ENCODE data around the gene CLN6.
"Not testable (repeated sequence)": the region's sequence is repeated elsewhere in the genome, so short reads cannot be mapped to it uniquely, and the experiment has no call there.

The CLN6 gene

DNA sequence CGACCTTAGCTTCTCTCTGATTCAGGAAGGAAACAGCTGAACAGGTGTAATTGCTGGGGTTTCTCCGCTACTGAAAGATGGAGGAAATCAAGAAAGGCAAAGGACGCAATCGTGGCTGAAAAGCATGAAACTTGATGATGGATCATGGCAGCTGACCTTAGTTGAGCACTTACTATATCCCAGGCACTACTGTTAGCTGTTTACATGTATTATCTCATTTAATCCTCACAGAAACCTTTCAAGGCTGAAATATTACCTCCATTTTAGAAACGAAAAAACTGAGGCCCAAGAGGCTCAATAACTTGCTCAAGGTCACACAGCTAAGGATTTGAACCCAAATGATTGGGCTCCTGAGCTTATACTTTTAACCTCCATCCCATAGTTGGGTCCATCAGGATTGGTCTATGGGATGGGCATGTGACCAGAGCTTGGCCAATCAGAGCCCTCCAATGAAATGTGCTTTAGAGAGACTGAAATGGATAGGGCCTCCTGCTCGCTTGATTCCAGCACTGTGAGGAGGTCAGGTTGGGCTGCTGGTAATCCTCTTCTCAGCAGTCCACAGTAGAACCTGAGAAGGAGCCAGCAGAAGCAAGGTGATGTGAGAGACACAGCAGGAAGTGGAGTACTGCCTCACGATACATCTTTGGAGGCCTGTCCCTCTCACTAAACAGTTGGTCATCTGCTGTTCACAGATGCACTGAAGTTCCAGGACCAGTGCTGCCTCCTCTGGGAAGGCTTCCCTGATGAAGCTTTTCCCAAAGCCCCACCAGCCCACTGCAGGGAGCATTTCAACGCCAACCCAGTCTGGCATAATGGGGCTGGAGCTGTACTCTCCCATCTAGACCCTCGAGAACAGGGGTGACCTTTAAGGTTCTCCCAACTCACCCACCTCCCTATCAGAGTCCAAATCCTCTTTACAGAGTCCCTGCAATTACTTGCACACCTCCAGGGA, 10.4 kb downstream of the CLN6 start:
- H3K36me3 ChIP-seq (ENCODE audit: insufficient read depth, low read depth, low read length) = peaks cover 39% of the 10 kb centered on the region
- no peaks in the 10 kb centered on the region for H3K4me1 ChIP-seq (ENCODE audit: insufficient read depth, low read length)
- no peak overlapping the region for H3K9ac ChIP-seq (ENCODE audit: low read depth, low read length)

DNA sequence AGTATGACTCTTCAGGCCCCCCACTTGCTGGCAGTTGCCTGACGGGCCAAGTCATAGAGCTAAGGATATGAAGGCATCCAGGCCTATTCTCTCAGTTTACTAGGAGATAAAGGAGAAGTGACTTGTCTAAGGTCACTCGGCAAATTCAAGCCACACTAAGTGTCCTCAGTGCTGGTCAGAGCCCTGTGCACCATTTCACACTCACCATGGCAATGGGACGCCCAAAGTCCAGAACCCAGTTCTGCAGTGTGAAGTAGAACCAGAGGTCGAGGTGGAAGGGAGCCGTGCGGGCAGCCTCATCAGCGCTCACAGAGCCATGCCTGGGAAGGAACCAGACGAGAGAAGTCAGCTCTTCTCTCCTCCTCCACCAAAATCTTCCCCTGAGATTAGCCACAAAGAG, 11.2 kb downstream of the CLN6 start:
- Histone ChIP-seq H3K4me3 (ENCODE audit: low read length) (no peak overlapping the region), H3K9ac (ENCODE audit: low read depth, low read length) (no peak overlapping the region), H3K27ac (ENCODE audit: low read length) (no peak overlapping the region), H3K4me1 (ENCODE audit: insufficient read depth, low read length) (no peaks in the 10 kb centered on the region), H3K36me3 (ENCODE audit: insufficient read depth, low read depth, low read length) (peaks cover 39% of the 10 kb centered on the region), H3K9me3 (ENCODE audit: insufficient read depth, low read depth, low read length) (peaks cover 5% of the 10 kb centered on the region; the same call in 1 of the 2 replicates), H3K27me3 (ENCODE audit: insufficient read depth, low read length) (no peaks in the 10 kb centered on the region)

More for the DNA sequence above, 10.4 kb downstream of the CLN6 start:
- Histone ChIP-seq H3K27ac (ENCODE audit: low read length) (no peak overlapping the region), H3K9me3 (ENCODE audit: insufficient read depth, low read depth, low read length) (peaks cover 6% of the 10 kb centered on the region), H3K4me3 (ENCODE audit: low read length) (no peak overlapping the region), H3K27me3 (ENCODE audit: insufficient read depth, low read length) (no peaks in the 10 kb centered on the region)

- Histone ChIP-seq H3K36me3 (ENCODE audit: insufficient read depth, low read depth, low read length) (peaks cover 36% of the 10 kb centered on the region), H3K9me3 (ENCODE audit: insufficient read depth, low read depth, low read length) (no peaks in the 10 kb centered on the region), H3K9ac (ENCODE audit: low read depth, low read length) (no peak overlapping the region), H3K27me3 (ENCODE audit: insufficient read depth, low read length) (no peaks in the 10 kb centered on the region), H3K4me1 (ENCODE audit: insufficient read depth, low read length) (no peaks in the 10 kb centered on the region), H3K27ac (ENCODE audit: low read length) (no peak overlapping the region), H3K4me3 (ENCODE audit: low read length) (no peak overlapping the region)
These were observed 12.2 kb downstream of the CLN6 start for GRCh38 chr15:68217341-68217740.

DNA sequence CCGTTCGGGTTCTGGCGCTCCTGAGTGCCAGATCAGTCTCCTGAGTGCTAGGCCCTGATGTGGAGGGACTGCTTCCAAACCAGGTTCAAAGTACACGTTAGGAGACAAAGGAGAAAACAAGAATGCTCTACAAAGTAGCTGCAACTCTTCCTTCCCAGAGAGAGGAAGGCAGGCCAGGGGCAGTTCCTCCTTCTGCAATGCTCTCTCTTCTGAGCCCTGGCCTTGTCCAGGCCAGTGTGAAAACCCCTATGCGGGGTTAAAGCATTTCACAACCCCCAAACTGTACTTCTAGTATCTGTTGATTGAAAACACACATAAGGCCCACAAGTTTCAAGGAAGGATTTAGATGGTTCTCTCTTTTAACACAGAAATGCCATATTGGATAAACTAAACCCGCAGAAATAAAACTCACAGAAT, 14.7 kb downstream of the CLN6 start:
- Histone ChIP-seq H3K9me3 (ENCODE audit: insufficient read depth, low read depth, low read length) (no peaks in the 10 kb centered on the region), H3K4me3 (ENCODE audit: low read length) (no peak overlapping the region), H3K27ac (ENCODE audit: low read length) (no peak overlapping the region), H3K4me1 (ENCODE audit: insufficient read depth, low read length) (peaks cover 3% of the 10 kb centered on the region; the same call in 1 of the 2 replicates), H3K36me3 (ENCODE audit: insufficient read depth, low read depth, low read length) (peaks cover 36% of the 10 kb centered on the region), H3K9ac (ENCODE audit: low read depth, low read length) (no peak overlapping the region), H3K27me3 (ENCODE audit: insufficient read depth, low read length) (no peaks in the 10 kb centered on the region)

GRCh38 chr15:68213991-68214837, 15.3 kb downstream of the CLN6 start:
- Histone ChIP-seq H3K27ac (ENCODE audit: low read length) (no peak overlapping the region), H3K36me3 (ENCODE audit: insufficient read depth, low read depth, low read length) (peaks cover 38% of the 10 kb centered on the region), H3K4me1 (ENCODE audit: insufficient read depth, low read length) (peaks cover 3% of the 10 kb centered on the region; the same call in 1 of the 2 replicates), H3K4me3 (ENCODE audit: low read length) (no peak overlapping the region), H3K9me3 (ENCODE audit: insufficient read depth, low read depth, low read length) (no peaks in the 10 kb centered on the region), H3K27me3 (ENCODE audit: insufficient read depth, low read length) (no peaks in the 10 kb centered on the region), H3K9ac (ENCODE audit: low read depth, low read length) (no peak overlapping the region)

DNA sequence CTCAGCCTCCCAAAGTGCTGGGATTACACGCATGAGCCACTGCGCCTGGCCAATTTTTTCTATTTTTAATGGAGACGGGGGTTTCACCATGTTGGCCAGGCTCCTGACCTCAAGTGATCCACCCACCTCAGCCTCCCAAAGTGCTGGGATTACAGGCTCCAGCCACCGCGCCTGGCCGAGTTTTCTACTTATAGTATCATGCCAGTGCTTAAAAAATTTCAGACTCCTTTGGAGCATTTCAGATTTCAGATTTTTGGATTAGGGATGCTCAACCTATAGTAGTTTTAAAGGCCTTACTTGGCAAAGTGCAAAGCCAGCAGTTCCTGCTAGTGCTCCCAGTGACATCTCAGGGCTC, 16.1 kb downstream of the CLN6 start:
- peaks cover 31% of the 10 kb centered on the region for H3K36me3 ChIP-seq (ENCODE audit: insufficient read depth, low read depth, low read length)
- not testable (repeated sequence) for H3K4me3 ChIP-seq (ENCODE audit: low read length); H3K4me1 ChIP-seq (ENCODE audit: insufficient read depth, low read length); H3K9ac ChIP-seq (ENCODE audit: low read depth, low read length); H3K9me3 ChIP-seq (ENCODE audit: insufficient read depth, low read depth, low read length); H3K27me3 ChIP-seq (ENCODE audit: insufficient read depth, low read length); H3K27ac ChIP-seq (ENCODE audit: low read length)

DNA sequence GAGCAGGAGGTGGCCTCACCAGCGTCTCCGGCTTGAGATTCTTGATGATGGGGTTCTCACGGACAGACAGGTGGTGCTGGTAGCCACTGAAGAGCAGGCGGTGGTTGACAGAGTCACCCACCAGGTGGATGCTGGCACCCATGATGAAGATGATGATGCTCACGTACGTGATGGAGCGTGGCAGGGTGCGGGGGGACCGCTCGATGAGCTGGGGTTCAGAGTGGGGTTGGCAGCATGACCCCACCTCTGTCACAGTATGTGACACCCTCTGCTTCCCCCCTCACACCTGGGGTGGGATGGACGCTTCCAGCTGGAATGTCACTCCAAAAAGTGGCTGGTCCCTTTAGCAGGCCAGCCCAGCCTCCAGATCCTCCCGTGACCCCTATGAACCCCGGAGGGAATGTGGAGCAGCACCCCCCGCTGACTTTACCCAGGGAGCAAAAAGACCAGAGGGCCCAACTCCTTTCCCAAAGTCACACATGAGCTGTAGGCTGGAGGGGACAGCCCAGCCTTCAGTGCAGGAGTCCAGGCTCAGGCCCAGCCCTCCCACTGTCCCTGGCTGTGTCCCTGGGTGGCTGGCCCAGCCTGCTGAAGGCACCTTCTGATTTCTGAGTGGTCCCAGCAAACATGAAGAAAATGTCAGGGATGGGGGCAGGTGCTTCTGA, 17.7 kb downstream of the CLN6 start:
- H3K9ac ChIP-seq (ENCODE audit: low read depth, low read length) = no peak overlapping the region
- H3K4me1 ChIP-seq (ENCODE audit: insufficient read depth, low read length) = peaks cover 3% of the 10 kb centered on the region; the same call in 1 of the 2 replicates
- H3K27me3 ChIP-seq (ENCODE audit: insufficient read depth, low read length) = no peaks in the 10 kb centered on the region
- peaks cover 19% of the 10 kb centered on the region; the same call in 1 of the 2 replicates for H3K36me3 ChIP-seq (ENCODE audit: insufficient read depth, low read depth, low read length)
- H3K27ac ChIP-seq (ENCODE audit: low read length) = no peak overlapping the region
- no peaks in the 10 kb centered on the region for H3K9me3 ChIP-seq (ENCODE audit: insufficient read depth, low read depth, low read length)
- no peak overlapping the region for H3K4me3 ChIP-seq (ENCODE audit: low read length)

DNA sequence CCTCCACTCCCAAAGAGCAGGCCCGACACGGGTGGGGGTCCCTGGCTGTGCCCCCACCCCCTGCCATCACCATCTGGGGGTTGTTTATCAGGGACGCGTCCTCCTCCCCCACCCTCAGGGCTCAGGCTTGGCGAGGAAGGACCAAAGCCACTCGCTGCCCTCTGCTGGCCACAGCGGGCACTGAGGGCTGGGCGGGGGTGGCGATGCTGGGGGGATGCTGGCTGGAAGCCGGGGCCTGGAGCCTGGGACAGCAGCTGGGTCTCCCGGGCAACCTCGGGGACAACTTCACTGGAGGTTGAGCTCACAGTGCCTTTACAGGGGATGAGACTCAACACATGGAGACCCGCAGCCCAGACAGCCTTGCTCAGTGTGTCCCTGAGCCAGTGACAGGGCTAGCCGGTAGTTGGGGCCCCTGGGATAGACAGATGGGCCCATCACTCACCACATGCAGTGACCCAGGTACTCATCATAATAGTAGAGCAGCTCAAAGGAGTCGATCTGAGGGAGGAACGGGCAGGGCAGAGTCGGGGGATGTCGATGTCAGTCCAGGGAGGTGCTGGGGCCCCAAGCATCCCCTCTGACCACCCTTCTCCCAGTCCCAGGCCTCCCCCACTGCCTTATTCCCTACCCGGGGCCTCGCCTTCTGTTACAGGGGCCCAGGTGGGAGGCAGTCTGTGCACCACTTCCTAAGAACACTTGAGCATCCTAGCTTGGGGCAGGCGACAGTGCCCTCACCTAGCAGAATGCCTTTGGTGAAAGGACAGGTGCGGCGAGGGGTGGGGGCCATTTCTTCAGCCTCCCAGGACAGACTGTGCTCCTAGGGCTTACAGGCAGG, 18.5 kb downstream of the CLN6 start:
- Histone ChIP-seq H3K4me1 (ENCODE audit: insufficient read depth, low read length) (peaks cover 10% of the 10 kb centered on the region), H3K4me3 (ENCODE audit: low read length) (no peak overlapping the region), H3K9ac (ENCODE audit: low read depth, low read length) (no peak overlapping the region; the same call in 1 of the 2 replicates), H3K36me3 (ENCODE audit: insufficient read depth, low read depth, low read length) (peaks cover 11% of the 10 kb centered on the region; the same call in 1 of the 2 replicates), H3K27ac (ENCODE audit: low read length) (no peak overlapping the region), H3K27me3 (ENCODE audit: insufficient read depth, low read length) (no peaks in the 10 kb centered on the region), H3K9me3 (ENCODE audit: insufficient read depth, low read depth, low read length) (no peaks in the 10 kb centered on the region)

- no peak overlapping the region for H3K4me3 ChIP-seq (ENCODE audit: low read length)
- H3K36me3 ChIP-seq (ENCODE audit: insufficient read depth, low read depth, low read length) = peaks cover 9% of the 10 kb centered on the region; the same call in 1 of the 2 replicates
- peaks cover 15% of the 10 kb centered on the region for H3K4me1 ChIP-seq (ENCODE audit: insufficient read depth, low read length)
- no peak overlapping the region for H3K27ac ChIP-seq (ENCODE audit: low read length)
- no peak overlapping the region; the same call in 1 of the 2 replicates for H3K9ac ChIP-seq (ENCODE audit: low read depth, low read length)
- H3K27me3 ChIP-seq (ENCODE audit: insufficient read depth, low read length) = no peaks in the 10 kb centered on the region
- no peaks in the 10 kb centered on the region for H3K9me3 ChIP-seq (ENCODE audit: insufficient read depth, low read depth, low read length)
These were observed 19.1 kb downstream of the CLN6 start for GRCh38 chr15:68210409-68210756.

DNA sequence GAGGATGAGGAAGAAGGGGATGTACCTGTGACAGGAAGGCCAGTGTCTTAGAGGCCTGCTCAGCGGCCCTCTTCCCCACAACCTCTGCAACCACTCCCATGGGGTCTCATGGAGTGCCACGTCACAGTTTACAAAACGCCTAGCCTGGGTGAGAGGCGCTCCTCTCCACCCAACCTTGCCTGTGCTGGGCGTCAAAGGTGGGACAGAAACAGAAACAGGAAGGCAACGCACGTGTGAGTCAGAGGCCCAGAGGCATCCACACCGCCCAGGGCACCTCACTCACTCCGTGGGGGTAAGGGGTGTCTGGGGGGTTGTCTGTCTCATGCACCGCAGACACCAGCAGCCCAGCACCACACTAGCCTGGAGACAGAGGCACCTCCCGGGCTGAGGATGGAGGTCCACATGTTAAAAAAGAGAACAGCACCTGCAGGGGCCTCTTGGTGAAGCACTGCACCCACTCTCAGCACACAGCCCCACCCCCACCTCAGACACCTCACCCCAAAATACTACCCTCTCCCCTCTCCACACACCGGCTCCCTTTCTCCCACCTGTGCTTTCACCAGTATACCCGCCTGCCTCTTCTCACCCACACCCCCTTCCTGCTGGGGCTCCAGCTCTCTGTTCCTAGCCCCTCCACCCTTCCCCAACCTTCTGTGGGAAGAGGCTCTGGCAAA, 19.7 kb downstream of the CLN6 start:
- Histone ChIP-seq H3K36me3 (ENCODE audit: insufficient read depth, low read depth, low read length) (peaks cover 9% of the 10 kb centered on the region; the same call in 1 of the 2 replicates), H3K9ac (ENCODE audit: low read depth, low read length) (no peak overlapping the region; the same call in 1 of the 2 replicates), H3K4me3 (ENCODE audit: low read length) (no peak overlapping the region), H3K27ac (ENCODE audit: low read length) (no peak overlapping the region), H3K4me1 (ENCODE audit: insufficient read depth, low read length) (peaks cover 16% of the 10 kb centered on the region), H3K27me3 (ENCODE audit: insufficient read depth, low read length) (no peaks in the 10 kb centered on the region), H3K9me3 (ENCODE audit: insufficient read depth, low read depth, low read length) (no peaks in the 10 kb centered on the region)

All from iPS-20b (cell line).